ENCODE data around the gene FAM210A.

DNA sequence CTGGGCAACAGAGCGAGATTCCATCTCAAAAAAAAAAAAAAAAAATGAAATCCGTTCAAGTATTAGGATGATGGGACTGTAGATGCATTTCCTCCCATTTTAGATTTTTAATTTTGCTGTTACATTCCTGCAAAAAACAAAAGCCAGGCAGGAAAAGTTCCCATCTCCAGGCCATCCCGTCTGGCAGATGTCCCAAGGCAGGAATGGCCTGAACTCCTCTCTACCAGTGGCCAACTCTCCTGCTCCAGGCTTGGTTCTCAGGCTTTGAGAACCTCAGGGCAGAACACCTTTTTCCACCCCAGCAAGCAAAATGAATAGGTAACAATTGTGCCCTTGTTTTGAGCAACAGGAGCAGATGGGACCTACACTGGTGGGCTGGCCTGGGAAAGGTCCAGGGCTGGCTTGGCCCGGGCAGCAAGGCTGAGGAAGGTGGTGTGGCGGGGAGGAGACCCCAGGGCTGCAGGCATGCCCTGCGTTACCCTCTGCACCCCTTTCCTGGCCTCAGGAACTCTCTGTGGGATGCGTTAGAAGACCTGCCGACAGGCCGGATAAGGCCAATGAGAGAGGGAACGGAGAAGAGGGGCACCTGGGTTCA is 86.0 kb downstream of the FAM210A start:
- TF ChIP-seq, protein P1, sequence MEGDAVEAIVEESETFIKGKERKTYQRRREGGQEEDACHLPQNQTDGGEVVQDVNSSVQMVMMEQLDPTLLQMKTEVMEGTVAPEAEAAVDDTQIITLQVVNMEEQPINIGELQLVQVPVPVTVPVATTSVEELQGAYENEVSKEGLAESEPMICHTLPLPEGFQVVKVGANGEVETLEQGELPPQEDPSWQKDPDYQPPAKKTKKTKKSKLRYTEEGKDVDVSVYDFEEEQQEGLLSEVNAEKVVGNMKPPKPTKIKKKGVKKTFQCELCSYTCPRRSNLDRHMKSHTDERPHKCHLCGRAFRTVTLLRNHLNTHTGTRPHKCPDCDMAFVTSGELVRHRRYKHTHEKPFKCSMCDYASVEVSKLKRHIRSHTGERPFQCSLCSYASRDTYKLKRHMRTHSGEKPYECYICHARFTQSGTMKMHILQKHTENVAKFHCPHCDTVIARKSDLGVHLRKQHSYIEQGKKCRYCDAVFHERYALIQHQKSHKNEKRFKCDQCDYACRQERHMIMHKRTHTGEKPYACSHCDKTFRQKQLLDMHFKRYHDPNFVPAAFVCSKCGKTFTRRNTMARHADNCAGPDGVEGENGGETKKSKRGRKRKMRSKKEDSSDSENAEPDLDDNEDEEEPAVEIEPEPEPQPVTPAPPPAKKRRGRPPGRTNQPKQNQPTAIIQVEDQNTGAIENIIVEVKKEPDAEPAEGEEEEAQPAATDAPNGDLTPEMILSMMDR (IDR thresholded peaks at IDR 0.05): no peak
- TF ChIP-seq POLR2A (IDR thresholded peaks at IDR 0.05): no peak
- no peak for TF ChIP-seq POLR2AphosphoS5 (IDR thresholded peaks at IDR 0.05)
